Epithelial cell of esophagus (primary cell): ENCODE measurements around the gene CHST14.

ENCODE experiments used
- DNase-seq: peaks from one replicate; pipeline ENCODE4 v3.0.0; 2010; ENCODE audit warnings: low read depth
- H3K4me3 ChIP-seq: 2 replicates; pipeline ENCODE4 v1.5.1; 2011; ENCODE audit warnings: mild to moderate bottlenecking, low read length, control low read depth
- TF ChIP-seq, protein P1 (sequence below): IDR thresholded peaks from 2 replicates; pipeline ENCODE4 v1.5.1; 2011; ENCODE audit warnings: low read depth, mild to moderate bottlenecking, low read length, control low read depth, inconsistent platforms; ENCODE audit not compliant: insufficient read depth; ENCODE audit errors: missing control alignments

Gene CHST14

DNA sequence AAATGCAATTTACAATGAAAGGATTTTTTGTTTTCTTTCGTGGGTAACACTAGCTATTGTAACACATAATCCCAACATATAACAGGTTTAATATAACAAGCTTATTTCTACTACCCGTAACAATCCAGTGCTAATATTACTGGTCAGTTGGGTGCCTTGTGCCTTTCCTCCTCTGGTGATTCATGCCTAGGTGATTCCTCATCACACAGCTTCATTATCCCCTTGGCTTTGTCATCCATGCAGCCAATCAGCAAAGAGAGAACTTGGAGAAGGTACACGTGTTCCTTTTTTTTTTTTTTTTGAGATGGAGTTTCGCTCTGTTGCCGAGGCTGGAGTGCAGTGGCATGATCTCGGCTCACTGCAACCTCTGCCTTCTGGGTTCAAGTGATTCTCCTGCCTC, 30.7 kb downstream of the CHST14 start:
- no peak overlapping the region for H3K4me3 ChIP-seq
- DNase-seq, result peak; percentile 85
- TF ChIP-seq, protein P1, sequence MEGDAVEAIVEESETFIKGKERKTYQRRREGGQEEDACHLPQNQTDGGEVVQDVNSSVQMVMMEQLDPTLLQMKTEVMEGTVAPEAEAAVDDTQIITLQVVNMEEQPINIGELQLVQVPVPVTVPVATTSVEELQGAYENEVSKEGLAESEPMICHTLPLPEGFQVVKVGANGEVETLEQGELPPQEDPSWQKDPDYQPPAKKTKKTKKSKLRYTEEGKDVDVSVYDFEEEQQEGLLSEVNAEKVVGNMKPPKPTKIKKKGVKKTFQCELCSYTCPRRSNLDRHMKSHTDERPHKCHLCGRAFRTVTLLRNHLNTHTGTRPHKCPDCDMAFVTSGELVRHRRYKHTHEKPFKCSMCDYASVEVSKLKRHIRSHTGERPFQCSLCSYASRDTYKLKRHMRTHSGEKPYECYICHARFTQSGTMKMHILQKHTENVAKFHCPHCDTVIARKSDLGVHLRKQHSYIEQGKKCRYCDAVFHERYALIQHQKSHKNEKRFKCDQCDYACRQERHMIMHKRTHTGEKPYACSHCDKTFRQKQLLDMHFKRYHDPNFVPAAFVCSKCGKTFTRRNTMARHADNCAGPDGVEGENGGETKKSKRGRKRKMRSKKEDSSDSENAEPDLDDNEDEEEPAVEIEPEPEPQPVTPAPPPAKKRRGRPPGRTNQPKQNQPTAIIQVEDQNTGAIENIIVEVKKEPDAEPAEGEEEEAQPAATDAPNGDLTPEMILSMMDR, result no peak

DNA sequence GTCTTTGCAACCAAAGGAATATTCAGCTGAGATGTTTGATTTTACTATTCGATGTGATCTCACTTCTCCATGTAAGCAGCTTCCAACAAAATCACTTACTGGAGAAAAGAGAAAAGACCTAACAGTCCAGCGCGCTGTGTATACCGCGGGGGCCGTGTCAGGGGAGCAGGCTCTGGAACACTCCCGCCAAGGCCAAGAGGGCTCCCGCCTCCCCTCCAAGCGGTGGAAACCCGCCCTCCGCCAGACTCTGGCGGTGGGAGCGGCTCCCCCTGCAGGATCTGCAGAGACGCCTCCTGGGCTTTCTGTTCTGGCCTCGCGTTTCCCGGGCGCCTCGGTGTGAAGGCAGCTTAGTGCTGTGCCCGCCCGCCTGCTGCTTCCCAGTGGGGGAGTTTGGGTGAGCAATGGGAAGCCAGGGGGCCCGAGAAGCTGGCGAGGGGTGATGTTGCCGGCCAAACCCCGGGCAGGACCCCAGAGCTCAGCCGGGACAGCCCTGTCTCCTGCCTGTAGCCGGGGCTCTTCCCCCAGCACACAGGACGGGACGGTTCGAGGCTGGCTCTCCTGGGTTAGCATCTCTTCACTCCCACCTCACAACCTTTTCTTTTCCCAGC, 36.3 kb downstream of the CHST14 start:
- H3K4me3 ChIP-seq, result peak overlapping the region; percentile 11
- DNase-seq, result peak; percentile 69
- TF ChIP-seq, protein P1, result peak; percentile 67

DNA sequence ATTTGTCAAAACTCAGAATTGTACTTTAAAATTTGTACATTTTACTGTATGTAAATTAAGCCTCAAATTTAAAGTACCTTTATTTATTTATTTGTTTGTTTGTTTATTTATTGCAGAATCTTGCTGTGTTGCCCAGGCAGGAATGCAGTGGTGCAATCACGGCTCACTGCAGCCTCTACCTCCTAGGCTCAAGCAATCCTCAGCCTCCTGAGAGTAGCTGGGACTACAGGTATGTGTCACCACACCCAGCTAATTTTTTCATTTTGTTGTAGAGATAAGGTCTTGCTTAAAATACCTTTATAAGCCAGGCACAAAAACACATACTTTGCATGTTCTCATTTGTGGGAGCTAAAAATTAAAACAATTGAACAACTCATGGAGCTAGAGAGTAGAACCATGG, 37.4 kb downstream of the CHST14 start:
- DNase-seq, result no peak
- TF ChIP-seq, protein P1, result no peak
- no peak overlapping the region for H3K4me3 ChIP-seq

DNA sequence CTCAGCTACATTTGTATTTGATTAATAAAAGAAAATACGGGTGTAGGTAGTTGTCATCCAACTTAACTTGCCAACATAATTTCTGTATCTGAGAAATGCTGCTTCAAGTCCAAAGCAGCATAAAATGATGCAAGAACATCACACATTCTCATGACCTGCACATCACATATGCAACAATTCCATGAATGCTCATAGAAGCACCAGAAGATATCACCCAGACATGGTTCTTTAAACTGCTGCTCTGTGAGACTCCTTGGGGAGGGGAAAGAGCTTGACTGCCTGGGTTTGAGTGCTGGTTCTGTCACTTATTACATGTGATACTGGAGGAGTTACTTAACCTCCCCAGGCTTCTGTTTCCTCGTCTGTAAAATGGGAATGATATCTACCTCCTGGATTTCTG, 39.4 kb downstream of the CHST14 start:
- TF ChIP-seq, protein P1, result no peak
- DNase-seq, result no peak
- H3K4me3 ChIP-seq, result no peak overlapping the region

DNA sequence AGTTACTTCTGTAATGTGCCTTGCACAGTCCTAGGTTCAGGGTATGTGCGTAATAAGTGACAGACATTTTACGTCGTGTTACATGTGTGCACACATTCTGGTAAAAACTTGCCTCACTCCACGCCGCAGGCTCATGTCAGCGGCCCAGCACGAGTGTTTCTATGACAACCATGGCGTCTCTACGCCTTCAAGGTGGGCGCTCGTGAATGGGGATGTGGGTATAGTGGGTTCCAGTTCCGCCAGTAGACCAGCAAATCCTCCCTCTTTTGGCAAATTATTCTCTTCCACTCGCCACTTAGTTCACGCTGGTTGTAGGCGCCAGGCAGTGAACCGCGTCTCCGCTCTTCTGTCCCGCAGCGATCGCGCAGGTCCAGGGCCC, 40.3 kb downstream of the CHST14 start:
- TF ChIP-seq, protein P1, result no peak
- no peak for DNase-seq
- H3K4me3 ChIP-seq, result peak overlapping the region; percentile 46

DNA sequence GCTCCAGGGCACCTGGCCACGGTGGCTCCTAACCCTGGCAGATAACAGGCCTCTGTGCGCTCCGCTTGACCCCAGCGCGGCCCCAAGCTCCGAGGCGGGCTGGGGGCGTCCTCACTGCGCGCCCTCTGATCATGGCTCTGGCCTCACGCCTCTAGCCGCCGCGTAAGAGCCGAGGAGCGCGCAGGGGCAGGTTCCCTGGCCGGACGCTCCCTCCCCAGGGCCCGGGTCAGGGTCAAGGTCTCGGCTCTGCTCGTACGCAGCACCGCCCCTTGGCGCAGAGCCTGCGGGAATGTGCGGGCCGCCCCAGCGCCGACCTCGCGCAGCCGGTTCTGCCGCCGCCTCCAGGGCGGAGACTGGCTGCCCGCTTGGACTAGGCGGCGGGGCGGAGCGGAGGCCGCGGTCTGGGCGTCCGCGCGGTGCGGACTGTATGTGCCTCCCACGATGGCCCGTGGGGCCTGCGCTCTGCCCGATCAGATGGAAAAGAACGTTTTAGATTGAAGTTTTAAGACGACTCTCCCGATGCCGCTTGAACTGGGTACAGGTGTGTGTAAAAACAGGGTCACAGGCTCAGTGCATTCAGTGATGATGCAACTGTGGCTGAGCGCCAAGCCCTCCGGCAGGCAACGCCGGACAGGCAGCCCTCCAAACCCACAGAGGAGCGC, 40.8 kb downstream of the CHST14 start:
- H3K4me3 ChIP-seq, result peak overlapping the region; percentile 46
- TF ChIP-seq, protein P1, result no peak
- DNase-seq, result peak; percentile 61

DNA sequence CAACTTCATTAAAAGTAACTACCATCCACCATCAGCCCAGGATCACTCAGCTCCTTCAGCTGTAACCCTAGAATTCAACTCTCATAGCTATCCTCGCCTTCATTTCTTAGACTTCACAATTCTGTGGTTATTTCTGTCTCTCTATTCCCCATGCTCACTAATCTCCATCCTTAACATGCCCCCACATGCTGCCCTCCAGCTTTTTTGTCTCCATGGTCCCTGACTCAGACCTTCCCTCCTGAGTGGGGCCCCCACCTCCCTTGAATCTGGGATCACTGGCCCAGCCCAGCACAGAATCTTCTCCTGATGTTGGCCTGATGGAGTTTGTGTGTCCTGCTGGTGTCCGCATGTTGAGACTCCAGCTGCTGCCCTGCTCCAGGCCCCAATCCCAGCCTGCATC, 41.7 kb downstream of the CHST14 start:
- peak; percentile 59 for DNase-seq
- TF ChIP-seq, protein P1, result no peak
- no peak overlapping the region for H3K4me3 ChIP-seq
